DMS79 treated with DMSO at 0.1 percent for 48 hours (cell line): ENCODE results near the gene PRRG4.
"Not testable (repeated sequence)": the region's sequence is repeated elsewhere in the genome, so short reads cannot be mapped to it uniquely, and the experiment has no call there.

Source experiments
- DNase-seq: peaks from one replicate; lab custom pipeline; 2025; lab: John Stamatoyannopoulos, UW

Gene PRRG4

DNA sequence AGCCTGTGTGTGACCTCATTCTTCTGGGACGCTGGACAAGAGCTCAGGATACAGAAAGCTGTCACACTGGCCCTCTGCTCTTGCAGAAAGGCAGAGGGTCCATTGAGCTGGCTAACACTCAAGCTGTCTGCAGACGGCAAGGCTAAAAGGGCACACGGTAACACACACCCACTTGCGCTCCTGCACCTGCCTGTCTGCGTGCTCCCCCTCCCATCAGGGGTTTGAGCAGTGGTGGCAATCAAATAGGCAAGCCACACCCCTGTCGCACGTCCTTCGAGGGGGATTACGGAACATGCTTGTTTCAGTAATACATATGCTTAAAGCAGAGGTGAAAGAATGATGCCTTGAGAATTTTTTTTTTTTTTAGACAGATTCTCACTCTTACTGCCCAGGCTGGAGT, 55.8 kb downstream of the PRRG4 start:
- no peak for DNase-seq

GRCh38 chr11:32886180-32886579, 56.5 kb downstream of the PRRG4 start:
- DNase-seq = no peak

GRCh38 chr11:32887707-32888383, 58.1 kb downstream of the PRRG4 start:
- DNase-seq = not testable (repeated sequence)

DNA sequence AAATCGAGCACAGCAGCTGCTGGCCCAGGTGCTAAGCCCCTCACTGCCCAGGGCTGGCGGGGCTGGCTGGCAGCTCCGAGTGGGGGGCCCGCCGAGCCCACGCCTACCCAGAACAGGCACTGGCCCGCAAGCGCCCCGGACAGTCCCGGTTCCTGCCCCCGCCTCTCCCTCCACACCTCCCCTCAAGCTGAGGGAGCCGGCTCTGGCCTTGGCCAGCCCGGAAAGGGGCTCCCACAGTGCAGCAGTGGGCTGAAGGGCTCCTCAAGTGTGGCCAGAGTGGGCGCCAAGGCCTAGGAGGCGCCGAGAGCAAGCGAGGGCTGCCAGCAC, 58.6 kb downstream of the PRRG4 start:
- DNase-seq = not testable (repeated sequence)

DNA sequence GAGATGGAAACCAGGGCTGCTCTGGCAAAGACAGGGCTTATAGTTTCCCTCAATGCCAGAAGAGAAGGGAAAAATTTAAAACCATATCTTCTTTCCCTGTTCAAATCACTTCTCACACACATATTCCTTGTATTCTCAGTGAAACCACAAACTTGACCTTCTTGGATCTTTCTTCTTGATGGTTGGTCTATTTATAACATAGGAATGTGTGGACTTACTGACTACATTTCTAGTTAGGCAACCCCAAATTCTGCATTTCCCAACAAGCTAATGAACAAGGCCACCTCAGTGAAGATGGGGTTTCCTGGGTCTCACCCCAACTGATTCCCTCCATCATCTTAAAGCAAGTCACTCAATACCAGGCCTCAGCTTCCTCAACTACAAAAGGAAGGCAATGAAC, 59.1 kb downstream of the PRRG4 start:
- no peak for DNase-seq

- DNase-seq = peak; percentile 76
Observed at GRCh38 chr11:32890843-32891656, 61.3 kb downstream of the PRRG4 start.

DNA sequence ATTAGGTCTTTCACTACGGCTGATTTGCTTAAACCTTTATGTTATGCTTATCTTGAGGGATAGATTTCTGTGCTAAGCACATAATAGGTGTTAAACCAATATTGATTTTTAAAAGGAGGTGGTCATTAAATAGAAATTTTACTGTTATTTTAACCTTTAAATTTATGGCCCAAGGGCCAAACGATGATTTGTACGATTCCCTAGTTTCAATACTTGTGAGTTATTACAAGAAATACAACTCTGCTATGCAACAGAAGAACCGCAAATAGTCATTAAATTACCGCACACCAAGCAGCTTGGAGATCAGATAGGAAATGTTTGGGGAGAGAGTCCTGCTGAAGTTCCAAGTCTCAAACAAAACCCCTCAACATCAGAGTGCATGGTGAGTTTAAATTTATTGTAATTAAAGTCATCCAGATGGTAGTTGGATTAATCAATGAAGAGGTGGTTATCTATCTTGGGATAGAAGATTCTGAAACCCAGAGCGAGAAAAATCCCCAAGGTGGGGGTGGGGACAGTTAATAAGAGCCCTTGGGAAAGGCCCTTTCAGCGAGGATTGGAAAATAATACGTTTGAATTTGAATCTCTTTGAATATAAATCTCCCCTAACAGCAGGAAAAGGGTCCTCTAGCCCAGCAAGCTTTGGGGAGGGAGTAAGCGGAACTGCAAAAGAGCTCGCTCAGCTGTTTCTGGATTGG, 62.1 kb downstream of the PRRG4 start:
- peak; percentile 50 for DNase-seq

- DNase-seq = peak; percentile 49
Observed at GRCh38 chr11:32892355-32893092, 62.8 kb downstream of the PRRG4 start, which contains the start of gene QSER1. TSS of gene QSER1 (plus strand) at chr11:32892811. CDS start at chr11:32893126, 315 bp downstream.

DNA sequence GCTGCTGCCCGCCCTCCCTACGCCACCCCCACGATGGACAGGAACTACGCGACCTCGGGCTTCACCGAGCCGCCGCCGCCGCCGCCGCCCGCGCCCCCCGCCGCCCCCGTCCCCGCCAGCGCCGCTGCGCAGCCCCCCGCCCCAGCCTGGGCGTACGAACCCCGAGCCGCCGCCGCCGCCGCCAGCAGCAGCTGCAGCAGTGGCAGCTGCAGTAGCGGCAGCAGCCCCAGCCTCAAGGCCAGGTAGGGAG, 63.3 kb downstream of the PRRG4 start:
- no peak for DNase-seq

DNA sequence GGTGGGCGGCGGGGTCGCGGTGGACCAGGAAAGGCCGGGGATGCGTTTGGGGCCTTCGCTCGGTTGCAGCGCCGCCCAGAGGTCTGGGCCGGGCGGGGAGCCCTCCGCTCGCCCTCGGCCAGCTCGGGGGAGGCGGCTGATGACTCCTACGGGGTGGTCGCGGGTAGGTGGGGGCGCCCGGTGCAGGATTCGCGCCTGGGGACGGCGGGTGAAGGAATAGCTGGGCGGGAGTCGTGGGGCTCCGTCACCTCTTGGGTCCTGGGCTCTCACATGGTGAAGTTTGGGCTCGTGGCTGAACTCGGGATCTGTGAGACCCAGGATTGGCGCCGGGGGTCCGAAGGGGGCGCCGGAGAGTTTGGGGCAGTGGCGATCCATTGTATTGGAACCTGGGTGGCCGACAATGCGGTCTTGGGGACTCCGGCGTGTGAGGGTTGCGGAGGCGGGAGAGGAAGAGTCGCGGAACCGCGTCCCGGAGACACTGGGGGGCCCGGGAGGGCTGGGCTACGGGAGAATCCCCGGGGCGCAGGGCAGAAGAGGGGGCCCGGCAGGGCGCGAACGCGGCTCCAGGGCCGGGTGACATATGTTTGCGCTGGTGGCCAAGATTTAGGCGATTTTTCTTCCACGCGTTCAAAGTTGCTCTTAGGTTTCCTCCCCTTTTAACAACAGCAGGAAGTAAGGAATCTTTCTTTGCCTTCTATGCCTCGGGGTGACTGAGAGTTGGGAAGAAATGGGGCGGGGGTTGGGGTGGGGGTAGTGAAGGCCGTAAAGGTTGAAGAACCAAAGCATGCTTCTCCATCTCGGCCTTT, 63.8 kb downstream of the PRRG4 start:
- peak; percentile 43 for DNase-seq

DNA sequence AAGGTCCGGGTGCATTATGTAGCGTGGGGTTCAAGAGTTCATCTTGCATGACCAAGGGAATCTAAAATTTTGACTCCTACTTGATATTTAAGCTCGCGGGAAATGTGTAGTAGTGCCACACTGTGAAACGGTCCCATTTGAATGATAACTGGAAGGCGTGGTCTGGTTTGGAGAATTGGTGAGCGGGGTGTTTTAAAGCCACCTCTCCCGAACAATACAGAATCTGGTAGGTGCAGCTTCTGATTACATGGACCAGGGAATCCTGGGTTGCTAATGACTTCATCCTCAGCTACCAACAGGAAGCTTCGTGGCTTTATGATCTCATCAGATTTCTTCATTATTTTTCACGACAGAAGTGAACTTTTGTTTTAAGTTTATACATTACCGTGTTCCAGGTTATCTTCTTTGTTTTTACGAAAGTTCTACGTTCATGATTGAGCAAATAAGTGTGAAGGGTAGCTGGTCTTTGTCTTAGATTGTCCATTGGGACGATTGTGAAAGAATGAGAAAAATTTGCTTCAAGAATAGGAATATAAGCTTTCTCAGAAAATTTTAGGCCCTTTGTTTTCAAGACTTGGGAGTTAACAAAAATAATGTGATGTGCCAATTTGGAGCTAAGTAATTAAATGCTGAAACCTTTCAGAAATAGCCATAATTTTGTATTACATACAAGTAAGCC, 64.6 kb downstream of the PRRG4 start:
- peak; percentile 89 for DNase-seq

DNA sequence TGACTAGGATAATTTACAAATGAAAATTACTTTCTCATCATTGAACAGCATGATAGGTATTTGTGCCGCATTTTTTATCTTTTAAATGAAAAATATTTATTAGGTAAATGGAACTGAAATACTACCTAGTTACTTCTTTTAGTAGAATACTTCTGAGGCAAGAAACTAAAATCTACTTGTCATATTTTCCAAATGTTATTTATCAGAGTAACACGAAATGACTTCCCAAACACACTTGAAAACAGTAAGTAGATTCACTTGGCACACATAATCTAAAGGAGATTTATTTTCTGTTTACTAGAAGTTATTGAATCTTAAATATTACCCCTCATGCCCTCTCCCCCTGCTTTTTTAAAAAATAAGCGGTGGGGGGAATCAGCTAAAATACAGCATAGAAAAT, 65.2 kb downstream of the PRRG4 start:
- no peak for DNase-seq

- no peak for DNase-seq
Observed at GRCh38 chr11:32895471-32895870, 65.7 kb downstream of the PRRG4 start.

DNA sequence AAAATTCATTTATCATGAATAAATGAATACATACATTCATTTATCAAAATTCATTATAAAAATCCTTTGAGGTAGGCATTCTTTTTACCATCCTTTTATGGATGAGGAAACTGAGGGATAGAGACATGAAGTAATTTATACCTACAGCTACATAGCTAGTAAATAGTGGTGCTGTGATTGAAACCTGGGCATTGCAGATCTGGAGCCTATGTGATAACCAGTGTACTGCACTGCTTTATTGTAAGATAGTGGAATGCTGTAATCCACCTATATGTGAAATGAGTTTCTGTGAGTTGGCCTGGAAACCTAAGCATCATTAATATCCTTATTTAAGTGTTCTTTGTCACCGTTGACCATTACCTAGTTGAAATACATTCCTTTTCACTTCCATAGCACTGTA, 67.4 kb downstream of the PRRG4 start:
- no peak for DNase-seq

DNA sequence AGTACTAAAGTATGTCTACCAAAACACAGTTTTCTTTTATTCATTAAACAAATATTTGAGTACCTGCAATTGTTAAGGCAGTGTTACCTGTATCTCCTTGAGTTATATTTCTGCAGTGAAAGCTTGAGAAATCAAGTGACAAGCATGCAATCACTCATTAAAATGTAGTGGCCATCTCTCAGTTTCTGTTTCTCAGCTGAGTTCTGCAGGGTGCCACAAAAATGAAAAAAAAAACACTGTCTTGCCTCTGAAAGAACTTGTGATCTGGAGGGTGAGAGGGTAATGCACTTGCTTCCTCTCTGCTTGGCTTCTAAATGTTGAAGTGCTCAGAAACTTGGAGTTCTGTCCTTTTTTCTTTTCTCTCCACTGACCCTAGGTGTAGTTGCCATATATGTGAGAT, 69.7 kb downstream of the PRRG4 start:
- no peak for DNase-seq

DNA sequence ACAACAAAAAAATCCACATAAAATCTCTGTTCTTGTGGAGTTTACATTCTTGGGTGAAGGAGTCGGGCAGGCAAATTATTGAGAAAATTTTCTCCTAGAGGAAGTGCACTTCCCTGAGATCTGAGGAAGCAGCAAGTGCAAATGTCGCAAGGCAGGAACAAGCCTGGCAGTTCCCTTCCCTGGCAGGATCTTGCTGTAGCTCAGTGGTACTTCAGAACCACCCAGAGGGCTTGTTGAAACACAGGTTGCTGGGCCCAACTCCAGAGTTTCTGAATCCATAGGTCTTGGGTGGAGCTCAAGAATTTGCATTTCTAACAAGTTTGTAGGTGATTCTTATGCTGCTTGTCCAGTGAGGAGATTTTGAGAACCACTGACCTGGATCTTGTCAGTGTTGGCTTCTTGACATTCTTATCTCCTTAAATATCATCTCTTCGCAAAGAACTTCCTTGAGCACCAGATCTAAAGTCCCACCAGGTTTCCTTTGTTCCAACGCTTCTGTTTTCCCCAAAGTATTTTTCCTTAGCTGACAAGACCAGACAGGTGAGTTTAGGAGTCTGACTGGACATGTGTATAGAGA, 72.5 kb downstream of the PRRG4 start:
- DNase-seq = no peak

DNA sequence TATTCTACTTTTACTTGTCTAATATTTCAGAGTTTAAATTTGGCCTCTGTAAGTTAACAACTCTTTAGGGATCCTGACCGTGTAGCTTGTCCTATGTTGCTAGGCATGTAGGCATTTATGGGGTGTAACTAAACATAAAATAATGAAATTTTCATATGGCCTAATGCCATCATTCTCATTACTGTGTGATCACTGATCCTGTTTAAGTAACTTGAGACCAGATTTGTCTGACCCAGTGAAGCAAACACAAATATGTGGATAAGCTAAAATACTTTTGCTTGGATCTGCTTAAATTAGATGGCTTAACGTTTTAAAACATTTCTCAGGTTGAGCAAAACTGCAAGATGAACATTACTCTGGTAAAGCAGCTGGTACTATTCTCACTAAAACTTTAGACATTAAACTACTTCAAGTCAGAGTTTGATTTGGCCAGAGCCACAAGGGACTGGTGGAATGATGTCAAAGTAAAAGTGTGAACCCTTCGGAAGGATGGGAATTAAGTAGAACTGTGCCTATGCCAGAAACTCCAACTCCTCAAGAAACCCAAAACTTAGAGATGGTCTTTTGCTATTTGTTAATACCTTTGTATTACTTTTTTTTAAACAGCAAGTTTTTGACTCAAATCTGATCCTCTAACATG, 75.4 kb downstream of the PRRG4 start:
- no peak for DNase-seq
